Measurements from ENCODE around the gene TRPM7.

DNA sequence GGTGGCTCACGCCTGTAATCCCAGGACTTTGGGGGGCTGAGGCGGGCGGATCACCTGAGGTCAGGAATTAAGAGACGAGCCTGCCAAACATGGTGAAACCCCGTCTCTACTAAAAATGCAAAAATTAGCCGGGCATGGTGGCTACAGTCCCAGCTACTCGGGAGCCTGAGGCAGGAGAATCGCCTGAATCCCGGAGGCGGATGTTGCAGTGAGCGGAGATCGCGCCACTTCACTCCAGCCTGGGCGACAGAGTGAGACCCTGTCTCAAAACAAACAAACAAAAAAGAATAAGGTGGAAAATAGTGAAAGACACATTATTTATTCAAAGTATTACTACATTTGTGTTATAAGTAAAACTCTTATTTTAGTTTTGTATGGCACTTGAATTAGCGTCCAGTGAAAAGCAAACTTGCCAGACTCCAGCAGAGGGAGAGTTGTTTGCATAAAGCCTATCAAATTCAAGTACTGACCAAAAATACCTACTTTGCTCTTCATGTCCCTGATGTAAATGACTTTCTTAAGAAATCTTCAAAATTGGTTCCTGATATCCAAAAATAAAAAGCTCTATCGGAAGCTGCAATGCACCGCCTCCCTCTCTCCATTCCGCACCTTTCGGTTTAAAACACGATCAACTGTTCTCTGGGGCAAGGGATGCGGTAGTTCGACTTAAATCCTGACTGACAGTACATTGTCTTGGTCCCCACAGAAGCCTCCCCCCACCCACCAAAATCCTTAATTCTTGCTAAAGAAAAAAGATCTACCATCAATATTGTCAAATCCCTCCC lies 1.2 kb downstream of the TRPM7 start:
- TF ChIP-seq GATA3 (IDR thresholded peaks at IDR 0.05; ENCODE audit: low read depth, low read length) (no peak), GATA2 (IDR thresholded peaks at IDR 0.05; ENCODE audit: low read depth, low read length) (no peak)

All from SH-SY5Y (cell line).